Astrocyte of the spinal cord (primary cell): ENCODE results near the gene LCN6.

Source experiments
- DNase-seq: peaks from one replicate; pipeline ENCODE4 v3.0.0; 2011; ENCODE audit warnings: low read depth, low spot score
- H3K4me3 ChIP-seq: 2 replicates; pipeline ENCODE4 v1.5.1; 2011; ENCODE audit warnings: low read depth, mild to moderate bottlenecking, low read length, moderate library complexity
- in situ Hi-C: cut with HindIII; loops from 2 replicates; pipeline ENCODE4 v1.10.0; 2017; ENCODE audit warnings: low sequenced_read_pairs
- TF ChIP-seq, protein P1 (sequence below): IDR thresholded peaks from 2 replicates; pipeline ENCODE4 v1.5.1; 2012; ENCODE audit warnings: low read depth, mild to moderate bottlenecking, low read length, inconsistent platforms

LCN6 gene

DNA sequence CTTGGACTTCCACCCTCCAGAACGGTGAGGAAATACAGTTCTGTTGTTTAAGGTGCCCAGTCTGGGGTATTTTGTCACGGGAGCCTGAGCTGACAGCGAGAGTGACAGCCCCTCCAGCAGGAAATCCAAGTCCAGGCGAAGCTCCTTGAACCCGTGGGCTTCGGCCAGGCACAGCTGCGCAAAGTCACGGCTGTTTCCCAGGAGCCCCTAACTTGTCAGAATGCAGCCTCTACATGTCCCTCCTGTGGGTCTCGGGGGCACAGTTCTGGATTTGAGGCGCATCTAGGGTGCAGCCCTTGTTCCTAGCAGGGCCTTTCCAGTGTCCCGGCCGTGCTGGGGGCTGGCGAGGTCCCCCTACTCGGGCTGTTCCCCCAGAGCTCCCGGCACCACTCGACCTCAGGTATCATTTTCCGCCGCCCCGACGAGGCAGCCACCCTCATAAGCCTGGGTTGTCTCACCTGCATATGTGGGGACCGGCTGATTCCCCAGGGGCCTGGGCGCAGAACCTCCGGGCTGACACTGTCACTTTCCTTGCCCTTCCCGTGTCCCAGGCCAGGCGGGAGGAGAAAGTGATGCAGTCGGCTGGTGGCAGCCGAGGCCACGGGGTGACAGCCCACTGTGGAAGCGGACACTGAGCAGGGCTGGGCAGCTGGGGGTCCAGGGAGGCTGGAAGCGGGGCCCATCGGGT is 5.2 kb upstream of the LCN6 start:
- no peak for DNase-seq
- TF ChIP-seq, protein P1, sequence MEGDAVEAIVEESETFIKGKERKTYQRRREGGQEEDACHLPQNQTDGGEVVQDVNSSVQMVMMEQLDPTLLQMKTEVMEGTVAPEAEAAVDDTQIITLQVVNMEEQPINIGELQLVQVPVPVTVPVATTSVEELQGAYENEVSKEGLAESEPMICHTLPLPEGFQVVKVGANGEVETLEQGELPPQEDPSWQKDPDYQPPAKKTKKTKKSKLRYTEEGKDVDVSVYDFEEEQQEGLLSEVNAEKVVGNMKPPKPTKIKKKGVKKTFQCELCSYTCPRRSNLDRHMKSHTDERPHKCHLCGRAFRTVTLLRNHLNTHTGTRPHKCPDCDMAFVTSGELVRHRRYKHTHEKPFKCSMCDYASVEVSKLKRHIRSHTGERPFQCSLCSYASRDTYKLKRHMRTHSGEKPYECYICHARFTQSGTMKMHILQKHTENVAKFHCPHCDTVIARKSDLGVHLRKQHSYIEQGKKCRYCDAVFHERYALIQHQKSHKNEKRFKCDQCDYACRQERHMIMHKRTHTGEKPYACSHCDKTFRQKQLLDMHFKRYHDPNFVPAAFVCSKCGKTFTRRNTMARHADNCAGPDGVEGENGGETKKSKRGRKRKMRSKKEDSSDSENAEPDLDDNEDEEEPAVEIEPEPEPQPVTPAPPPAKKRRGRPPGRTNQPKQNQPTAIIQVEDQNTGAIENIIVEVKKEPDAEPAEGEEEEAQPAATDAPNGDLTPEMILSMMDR = no peak
- H3K4me3 ChIP-seq = no peak overlapping the region
- in situ Hi-C loops = no loop called here

DNA sequence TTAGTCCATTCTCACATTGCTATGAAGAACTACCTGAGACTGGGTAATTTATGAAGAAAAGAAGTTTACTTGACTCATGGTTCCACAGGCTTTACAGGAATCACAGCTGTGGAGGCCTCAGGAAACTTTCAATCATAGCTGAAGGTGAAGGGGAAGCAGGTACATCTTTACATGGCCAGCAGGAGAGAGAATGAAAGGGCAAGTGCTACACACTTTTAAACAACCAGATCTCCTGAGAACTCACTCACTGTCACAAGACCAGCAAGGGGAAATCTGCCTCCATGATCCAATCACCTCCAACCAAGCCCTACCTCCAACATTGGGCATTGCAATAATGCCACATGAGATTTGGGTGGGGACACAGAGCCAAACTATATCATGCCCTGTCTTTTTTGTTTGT is 3.5 kb upstream of the LCN6 start:
- TF ChIP-seq, protein P1 = no peak
- no peak overlapping the region for H3K4me3 ChIP-seq
- in situ Hi-C loops = no loop called here
- DNase-seq = no peak

- no peak for DNase-seq
- TF ChIP-seq, protein P1 = no peak
- no peak overlapping the region for H3K4me3 ChIP-seq
- in situ Hi-C loops = no loop called here
These were observed 2.9 kb upstream of the LCN6 start for GRCh38 chr9:136751244-136751643.

- H3K4me3 ChIP-seq = no peak overlapping the region
- no peak for DNase-seq
- in situ Hi-C loops = no loop called here
- TF ChIP-seq, protein P1 = no peak
These were observed 2.2 kb upstream of the LCN6 start for GRCh38 chr9:136750526-136750925.

GRCh38 chr9:136748666-136749611 is 614 bp upstream of the LCN6 start:
- H3K4me3 ChIP-seq = no peak overlapping the region
- no peak for DNase-seq
- TF ChIP-seq, protein P1 = no peak
- in situ Hi-C loops = no loop called here

- no peak overlapping the region for H3K4me3 ChIP-seq
- no peak for DNase-seq
- TF ChIP-seq, protein P1 = no peak
- in situ Hi-C loops = no loop called here
These were observed 914 bp downstream of the LCN6 start for GRCh38 chr9:136747161-136748060.
